Activated CD4-positive, alpha-beta T cell treated with anti-CD3 and anti-CD28 coated beads, Interleukin-10, Interleukin-2, amounts not matched to agents 100 ng/mL and 50 ng/mL, durations not matched to agents 16 hours and 8 hours (primary cell): Measurements from ENCODE around the gene MAGEA4.
"Not testable (repeated sequence)": the region's sequence is repeated elsewhere in the genome, so short reads cannot be mapped to it uniquely, and the experiment has no call there.

ENCODE experiments used
- DNase-seq: peaks from one replicate; pipeline ENCODE4 v3.0.0-alpha.2; 2020

Gene MAGEA4, protein sequence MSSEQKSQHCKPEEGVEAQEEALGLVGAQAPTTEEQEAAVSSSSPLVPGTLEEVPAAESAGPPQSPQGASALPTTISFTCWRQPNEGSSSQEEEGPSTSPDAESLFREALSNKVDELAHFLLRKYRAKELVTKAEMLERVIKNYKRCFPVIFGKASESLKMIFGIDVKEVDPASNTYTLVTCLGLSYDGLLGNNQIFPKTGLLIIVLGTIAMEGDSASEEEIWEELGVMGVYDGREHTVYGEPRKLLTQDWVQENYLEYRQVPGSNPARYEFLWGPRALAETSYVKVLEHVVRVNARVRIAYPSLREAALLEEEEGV

DNA sequence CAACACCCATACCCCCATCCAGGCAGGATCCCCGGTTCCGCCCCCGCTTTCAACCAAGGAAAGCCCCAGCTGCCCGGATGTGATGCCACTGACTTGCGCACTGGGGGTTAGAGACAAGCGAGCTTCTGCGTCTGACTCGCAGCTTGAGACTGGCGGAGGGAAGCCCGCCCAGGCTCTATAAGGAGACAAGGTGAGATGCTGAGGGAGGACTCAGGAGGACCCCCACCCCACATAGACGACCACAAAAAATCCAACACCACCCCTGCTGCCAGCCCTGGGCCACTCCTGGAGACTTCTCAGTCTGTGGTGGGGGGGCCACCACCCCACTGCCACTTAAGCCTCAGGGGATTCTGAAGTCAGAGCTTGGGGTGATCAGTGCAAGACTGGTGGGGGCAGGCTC lies at the start of gene MAGEA4:
MAGEA4 (plus strand) TSS at position 110 of the 400 bp plus-strand sequence. CDS start 10,776 bp downstream, outside the sequence.
- no peak for DNase-seq

DNA sequence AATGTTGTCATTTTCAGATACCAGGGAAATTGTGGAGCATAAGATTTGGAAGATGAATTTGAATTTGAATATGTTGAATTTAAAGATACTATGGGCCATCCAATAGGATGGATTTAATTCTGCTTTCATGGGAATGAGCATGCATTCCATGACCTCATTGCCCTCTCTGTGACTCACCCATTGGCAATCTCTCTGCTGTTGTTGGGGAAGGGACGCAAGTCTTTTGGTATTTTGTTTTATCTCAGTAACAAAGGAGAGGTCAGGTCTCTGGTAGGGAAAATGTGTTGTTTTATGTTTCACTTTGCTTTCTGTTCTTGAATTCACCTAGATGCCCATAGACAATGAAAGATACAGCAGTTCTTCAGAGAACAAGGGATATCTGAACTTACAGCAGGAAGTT lies 42.1 kb upstream of the MAGEA4 start:
- DNase-seq: no peak

DNA sequence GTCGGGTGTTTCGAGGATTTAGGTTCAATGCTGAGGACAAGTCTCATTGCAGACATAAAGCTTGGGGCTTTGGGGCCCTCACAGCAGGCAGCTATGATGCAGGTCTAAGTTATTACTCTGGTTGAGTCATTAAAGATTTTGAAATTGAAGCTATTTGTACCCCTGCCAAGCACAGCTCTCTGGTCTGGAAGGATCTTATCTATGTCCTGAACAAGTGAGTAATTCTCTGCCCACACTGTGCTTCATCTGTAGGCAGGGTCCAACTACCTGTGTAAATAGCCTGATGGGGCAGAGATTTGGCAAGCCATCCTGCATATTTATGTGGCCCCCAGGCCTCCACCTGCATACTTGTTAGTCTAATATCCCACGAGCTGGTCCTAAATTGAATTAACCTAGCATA lies 41.4 kb upstream of the MAGEA4 start:
- no peak for DNase-seq

DNA sequence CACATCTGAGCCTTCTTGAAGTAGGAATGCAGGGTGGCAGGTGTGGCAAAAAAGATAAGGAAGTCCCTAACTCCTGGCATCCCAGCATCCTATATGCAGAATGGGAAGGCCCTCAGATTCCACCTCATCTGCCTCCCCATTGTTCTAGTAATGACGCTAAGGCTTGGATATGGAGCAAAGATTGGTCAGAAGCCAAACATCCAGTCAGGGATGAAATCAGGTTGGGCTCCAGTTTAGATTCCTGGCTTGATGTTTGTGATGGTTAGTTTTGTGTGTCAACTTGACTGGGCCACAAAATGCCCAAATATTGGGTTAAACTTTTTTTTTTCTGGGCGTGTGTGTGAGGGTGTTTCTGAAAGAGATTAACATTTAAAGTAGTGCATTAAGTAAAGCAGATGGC lies 39.6 kb upstream of the MAGEA4 start:
- DNase-seq: no peak

DNA sequence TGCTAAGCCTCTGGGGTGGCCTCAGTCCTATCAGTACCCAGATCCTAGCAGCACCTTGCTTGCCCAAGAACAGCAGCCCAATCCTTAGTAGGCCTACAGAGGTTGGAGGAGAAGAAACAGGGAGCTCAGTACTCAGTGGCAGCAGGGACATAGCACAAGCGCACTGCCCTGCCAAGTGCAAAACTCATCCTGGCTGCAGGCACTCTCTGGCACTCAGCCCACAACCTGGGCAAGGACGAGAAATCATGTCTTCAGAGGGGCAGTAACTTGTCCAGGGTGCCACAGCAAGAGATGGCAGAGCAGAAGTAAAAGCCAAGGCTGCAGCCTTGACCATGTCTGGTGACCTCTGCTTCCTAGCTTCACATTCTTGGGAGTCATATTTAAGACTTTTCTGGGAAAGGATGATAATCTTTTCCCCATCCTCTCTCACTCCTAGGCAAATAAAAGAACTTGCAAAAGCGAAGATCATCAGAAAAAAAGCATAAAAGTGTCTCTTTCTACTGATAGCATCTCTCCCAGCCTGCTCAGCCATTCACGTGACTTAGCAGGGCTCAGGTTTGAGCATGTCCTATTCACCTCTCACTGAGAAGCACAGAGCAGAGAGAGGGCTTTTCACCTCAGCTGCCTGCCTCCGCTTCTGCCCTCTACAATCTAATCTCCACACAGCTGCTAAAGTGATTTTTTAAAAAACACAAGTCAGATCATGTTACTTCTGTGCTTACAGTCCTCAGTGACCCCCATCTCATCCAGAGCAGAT lies 37.2 kb upstream of the MAGEA4 start:
- no peak for DNase-seq

DNA sequence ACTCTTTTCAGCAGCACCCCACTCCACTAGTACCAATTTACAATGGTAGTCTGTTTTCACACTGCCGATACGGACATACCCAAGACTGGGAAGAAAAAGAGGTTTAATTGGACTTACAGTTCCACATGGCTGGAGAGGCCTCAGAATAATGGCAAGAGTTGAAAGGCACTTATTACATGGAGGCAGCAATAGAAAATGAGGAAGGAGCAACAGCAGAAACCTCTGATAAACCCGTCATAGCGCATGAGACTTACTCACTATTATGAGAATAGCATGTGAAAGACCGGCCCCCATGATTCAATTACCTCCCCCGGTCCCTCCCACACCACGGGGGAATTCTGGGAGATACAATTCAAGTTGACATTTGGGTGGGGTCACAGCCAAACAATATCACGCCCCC lies 34.1 kb upstream of the MAGEA4 start:
- DNase-seq: no peak

DNA sequence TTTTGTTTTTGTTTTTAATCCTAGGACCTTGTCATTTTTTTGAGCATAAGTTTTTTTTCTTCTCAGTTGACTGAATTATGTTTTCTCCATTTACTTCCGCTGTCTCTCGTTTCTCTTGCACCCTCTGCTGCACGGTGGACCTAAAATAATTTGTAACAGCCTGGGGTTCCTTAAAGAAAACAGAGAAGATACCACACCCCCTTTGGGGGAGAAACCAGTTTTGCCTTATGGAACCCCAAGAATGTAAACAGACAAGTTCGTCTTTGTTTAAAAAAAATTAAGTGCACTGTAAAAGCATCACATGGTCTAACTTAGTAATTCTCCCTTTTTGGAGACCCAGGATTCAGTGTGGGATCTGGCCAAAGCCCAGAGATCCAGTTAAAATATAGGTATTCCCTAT lies 32.8 kb upstream of the MAGEA4 start:
- no peak for DNase-seq

DNA sequence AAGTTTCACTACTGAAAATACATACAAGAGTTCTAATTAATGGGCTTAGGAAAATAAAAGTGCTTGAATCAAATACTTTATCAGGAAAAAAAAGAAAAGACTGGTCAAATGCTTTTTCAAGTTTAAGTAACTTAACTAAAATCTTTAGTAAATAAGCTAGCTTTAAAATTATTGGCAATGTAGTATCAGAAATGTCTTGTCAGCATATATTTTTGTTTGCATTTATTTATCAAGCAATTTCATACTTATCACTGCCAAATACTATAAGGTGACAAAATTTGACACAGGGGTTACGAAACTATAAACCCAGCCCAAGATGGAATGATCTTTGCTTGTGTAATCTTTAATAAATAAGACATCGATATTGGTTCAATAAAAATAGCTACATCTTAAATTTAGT lies 31.8 kb upstream of the MAGEA4 start:
- DNase-seq: no peak

DNA sequence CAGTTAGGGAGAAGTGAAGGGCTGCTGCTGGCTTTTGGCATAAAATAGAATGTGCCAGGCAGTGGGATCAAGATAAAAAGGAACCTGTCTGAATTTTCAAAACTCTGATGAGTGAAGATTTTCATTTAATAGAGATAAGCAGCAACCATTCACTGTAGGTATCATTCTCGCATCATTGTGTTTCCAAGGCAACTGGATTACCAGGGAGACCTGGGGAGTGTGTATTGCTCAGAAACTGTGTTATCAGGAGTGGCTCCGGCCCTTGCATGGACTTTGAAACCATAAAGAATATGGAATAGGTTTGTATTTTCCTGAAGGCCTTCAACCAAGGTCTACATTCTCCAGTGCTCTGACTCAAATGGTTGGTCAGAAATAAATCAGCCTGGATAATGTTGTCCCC lies 23.3 kb upstream of the MAGEA4 start:
- no peak for DNase-seq

DNA sequence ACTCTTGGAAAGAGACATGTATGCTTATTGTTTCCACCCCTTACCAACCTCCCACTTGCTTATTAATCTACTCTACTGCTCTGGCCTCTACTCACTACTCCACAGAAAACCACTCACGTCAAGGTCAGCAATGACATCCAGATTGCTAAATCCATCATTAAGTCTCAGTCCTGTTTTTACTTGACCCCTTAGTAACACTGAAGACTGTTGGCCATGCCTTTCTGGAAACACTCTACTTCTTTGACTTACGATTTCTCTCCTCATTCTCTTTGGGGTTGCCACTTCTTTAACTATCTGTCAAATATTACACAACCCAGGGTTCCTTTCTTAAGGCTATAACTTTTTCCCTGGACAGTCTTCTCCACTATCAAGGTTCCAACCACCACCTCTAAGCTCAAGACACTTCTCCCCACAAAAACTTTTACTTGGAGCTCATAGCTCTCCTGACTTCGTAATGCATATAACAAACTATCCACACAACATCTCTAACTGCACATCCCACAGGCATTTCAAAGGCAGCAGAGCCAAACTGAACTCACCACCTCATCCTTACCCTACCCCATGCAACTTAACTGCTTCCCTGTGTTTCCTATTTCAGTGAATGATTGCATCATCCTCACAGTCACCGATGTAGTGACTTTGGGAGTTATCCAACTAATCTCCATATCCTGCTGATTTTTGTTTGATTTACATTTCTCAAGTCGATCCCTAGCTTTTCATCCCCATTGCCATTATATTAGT lies 15.8 kb upstream of the MAGEA4 start:
- DNase-seq: no peak

DNA sequence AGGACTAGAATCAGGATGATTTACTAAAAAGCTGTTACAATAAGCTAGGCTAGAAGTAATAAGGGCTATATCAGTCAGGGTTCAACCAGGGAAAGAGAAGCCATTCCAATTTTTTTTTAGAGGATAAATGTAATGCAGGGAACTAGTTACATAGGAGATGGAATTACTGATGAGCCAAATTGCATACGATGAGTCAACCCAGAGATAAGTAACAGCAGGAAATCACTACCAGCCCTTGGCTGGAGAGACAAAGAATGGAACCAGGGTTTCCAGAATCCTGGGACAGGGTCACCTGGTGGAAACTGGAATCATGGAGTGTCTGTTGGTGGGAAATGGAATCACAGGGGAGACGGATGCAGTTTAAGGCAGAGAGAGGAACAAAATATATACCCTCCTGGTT lies 13.1 kb upstream of the MAGEA4 start:
- no peak for DNase-seq

DNA sequence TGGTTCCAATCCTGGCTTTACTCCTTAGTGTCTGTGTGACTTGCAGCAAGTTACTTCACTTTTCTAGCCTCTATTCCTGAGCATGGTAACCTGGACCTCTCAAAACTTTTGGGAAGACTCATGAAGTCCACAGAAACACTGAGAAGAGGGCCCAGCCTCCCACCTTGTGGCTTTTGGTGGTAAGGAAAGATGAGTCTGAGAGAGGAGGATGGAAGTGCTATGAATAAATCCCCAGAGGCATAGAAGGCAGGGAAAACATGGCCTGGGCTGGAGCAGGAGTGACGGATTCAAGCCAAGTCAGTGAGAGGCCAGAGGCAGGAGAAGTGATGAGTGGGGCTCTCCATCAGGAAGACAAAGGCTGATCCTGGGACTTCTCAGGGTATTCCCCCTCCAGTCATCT lies 10.9 kb upstream of the MAGEA4 start:
- DNase-seq: no peak

DNA sequence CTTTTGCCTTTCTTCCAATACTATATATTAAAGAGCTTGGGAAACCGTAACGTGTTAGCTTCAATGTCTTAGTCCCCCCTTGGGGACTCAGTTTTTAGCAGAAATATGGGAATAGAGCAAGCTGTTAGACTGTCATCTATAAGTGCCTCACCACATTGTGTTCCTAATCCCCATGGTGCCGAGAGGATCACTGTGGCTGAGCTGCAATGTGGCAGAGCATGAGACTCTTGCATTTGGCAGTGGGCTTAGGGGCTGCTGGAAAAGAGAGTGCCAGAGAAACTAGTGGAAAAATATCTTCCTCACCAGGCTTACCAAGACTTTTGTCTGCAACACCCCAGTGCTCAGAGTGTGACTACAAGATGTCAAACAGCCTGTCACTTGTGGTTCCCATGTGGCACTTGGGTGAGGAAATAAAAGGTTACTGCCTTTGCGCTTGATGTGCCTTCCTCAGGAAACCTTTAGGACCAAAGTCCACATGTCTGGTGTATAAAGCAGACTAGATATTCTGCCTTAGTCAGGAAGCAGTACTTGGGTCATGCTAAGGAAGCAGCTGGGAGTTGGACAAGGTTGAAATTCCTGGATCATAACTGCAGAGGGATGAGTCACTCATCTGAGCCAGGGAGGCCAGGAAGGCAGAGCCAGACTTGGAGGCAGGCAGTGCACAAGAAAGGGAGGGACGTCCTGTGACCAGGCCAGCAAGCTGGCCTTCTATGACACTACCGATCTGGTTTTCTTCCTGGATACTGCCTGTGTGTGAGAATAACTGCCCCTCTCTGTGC lies 9.7 kb upstream of the MAGEA4 start:
- DNase-seq: no peak

DNA sequence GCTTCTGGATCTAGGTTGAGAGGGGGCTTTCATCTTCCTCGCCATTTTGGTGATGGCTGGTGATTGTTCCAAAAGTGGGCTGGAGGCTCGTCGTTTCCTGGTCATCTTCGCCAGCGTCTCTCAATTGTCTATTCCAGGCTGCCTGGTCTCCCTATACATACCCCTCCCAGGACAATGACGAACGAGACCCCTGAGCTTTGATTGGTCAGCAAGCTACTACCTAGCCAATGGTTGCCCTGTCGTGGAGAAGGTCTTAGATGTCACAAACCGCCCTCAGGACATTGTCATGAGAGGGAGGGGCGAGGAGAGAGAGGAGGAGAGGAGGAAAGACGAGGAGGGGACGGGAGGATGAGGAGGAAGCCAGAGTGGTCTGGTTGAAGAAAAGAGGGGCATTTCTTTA lies 7.7 kb upstream of the MAGEA4 start:
- no peak for DNase-seq

DNA sequence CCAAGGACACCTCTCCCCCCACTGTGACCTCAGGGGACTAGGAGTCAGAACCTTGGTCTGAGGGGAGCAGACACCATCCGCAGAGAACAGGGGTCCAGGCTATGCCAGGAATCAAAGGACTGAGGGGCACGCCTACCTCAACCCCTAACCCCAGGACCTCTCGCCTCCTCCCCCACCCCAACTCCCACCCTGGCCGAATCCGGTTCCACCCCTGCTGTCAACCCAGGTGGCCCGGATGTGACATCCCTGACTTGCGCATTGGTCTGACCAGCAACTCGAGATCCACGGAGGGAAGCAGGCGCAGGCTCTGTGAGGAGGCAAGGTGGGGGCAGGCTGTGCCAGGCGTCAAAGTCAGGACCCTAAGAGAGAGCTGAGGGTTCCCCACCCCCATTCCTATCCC lies 468 bp upstream of the MAGEA4 start:
- no peak for DNase-seq

DNA sequence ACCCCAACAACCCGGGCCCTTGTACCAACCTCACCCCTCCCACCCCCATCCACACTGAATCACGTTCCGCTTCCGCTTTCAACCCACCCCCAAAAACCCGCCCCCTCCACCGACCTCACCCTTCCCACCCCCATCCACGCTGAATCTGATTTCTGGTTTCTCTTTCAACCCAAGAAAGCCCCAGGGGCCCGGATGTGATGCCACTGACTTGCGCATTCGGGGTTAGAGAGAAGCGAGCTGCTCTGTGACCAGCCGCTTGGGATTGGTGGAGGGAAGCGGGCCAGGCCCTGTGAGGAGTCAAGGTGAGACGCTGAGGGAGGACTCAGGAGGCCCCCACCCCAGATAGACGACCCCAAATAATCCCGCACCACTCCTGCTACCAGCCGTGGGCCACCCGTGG lies 6.0 kb downstream of the MAGEA4 start:
- DNase-seq: not testable (repeated sequence)

DNA sequence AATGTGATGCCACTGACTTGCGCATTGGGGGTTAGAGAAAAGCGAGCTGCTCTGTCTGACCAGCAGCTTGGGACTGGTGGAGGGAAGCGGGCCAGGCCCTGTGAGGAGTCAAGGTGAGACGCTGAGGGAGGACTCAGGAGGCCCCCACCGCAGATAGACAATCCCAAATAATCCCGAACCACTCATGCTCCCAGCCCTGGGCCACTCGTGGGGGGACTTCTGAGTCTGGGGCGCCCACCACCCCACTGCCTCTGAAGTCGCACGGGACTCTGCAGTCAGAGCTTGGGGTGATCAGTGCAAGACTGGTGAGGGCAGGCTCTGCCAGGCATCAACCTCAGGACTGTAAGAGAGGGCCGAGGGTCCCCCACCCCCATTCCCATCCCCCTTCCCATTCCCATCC lies 6.9 kb downstream of the MAGEA4 start:
- DNase-seq: no peak

DNA sequence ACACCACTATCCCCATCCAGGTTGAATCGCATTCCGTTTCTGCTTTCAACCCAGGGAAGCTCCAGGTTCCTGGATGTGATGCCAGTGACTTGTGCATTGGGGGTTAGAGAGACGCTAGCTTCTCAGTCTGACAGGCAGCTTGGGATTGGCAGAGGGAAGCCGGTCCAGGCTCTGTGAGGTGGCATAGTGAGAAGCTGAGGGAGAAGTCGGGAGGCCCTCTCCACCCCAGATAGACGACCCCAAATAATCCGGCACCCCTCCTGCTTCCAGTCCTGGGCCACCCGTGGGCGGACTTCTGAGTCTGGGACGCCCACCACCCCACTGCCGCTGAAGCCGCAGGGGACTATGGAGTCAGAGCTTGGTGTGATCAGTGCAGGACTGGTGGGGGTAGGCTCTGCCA lies 7.4 kb downstream of the MAGEA4 start:
- no peak for DNase-seq

DNA sequence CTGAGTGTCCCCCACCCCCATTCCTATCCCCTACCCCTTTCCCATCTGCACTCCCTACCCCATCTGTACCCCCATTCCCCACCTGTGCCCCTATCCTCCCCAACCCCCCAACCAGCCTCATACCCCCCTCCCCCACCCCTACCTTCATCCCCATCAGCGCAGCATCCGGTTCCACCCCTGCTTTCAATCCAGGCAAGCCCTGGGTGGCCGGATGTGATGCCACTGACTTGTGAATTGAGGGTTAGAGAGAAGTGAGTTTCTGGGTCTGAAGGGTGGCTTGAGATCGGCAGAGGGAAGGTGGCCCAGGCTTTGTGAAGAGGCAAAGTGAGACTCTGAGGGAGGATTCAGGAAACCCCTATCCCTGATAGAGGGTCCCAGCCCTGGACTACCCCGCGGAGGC lies 7.8 kb downstream of the MAGEA4 start:
- no peak for DNase-seq

DNA sequence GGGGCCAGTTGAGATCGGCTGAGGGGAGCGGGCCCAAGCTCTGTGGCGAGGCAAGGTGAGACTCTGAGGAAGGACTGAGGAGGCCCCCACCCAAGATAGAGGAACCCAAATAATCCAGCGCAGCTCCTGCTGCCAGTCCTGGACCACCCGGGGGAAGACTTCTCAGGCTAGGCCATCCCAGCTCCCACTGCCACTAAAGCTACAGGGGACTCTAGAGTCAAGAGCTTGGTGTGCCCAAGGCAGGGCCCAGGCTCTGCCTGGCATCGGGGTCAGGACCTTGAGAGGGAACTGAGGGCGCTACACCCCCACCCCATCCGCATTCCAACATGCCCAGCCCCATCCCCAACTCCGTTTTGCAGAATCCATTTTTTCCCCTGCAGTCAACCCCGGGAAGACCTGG lies 8.6 kb downstream of the MAGEA4 start:
- DNase-seq: no peak

DNA sequence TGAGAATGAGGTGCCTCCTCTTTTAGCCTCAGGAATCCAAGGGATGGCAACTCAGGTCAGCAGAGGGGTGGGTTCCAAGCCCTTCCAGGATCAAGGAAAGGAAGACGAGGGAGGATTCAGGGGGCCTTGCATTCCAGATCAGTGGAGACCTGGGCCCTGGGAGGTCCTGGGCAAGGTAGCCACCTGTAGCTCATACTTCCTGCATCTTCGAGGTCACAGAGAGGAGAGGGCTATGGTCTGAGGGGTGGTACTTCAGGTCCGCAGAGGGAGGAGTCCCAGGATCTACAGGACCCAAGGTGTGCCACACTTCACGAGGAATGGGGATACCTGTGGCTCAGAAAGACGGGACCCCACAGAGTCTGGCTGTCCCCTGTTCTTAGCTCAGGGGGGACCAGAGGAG lies 9.2 kb downstream of the MAGEA4 start:
- no peak for DNase-seq

DNA sequence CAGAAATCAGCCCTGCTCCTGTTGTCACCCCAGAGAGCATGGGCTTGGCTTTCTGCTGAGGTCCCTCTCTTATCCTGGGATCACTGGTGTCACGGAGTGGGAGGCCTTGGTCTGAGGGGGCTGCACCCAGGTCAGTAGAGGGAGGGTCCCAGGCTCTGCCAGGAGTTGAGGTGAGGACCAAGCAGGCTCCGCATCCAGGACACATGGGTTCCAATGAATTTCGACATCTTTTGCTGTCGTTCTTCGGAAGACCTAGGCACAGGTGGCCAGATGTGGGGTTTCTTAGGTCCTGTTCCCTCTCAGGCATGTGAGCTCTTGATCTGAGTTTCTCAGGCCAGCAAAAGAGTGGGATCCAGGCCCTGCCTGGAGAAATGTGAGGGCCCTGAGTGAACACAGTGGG lies 10.0 kb downstream of the MAGEA4 start:
- no peak for DNase-seq

DNA sequence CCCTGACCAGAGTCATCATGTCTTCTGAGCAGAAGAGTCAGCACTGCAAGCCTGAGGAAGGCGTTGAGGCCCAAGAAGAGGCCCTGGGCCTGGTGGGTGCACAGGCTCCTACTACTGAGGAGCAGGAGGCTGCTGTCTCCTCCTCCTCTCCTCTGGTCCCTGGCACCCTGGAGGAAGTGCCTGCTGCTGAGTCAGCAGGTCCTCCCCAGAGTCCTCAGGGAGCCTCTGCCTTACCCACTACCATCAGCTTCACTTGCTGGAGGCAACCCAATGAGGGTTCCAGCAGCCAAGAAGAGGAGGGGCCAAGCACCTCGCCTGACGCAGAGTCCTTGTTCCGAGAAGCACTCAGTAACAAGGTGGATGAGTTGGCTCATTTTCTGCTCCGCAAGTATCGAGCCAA lies 11.0 kb downstream of the MAGEA4 start:
- DNase-seq: no peak
